Bronchus fibroblast of lung (primary cell): ENCODE results near the gene POP7. TPM values are rescaled to one million over a fixed set of nuclear protein-coding genes. Genes with fewer than 3 reads are reported as not detected.

Source experiments
- total RNA-seq: library from RNA; depleted of rRNA; stranded (reverse); fragments of >200 nt; gene quantifications from 2 replicates; pipeline ENCODE4 v1.2.3, GENCODE V29; 2015

POP7 gene
- total RNA-seq, result 56.2 and 63.2 TPM in 2 replicates

GRCh38 chr7:100705753-100706671 is at the start of gene POP7:
Gene POP7 (plus strand): TSS chr7:100706121. CDS start chr7:100706831, 710 bp downstream.

GRCh38 chr7:100673302-100673941 is 32.5 kb upstream of the POP7 start, which contains the start of gene GNB2:
Gene GNB2 (plus strand): TSS chr7:100673740. CDS start chr7:100676266, 2,526 bp downstream.

GRCh38 chr7:100694098-100694745 is 11.7 kb upstream of the POP7 start, which contains the start of gene GIGYF1:
Gene GIGYF1 (minus strand): TSS chr7:100694250. CDS start chr7:100688238, 6,012 bp downstream.

GRCh38 chr7:100720279-100720670 is 14.4 kb downstream of the POP7 start, which contains the start of gene EPO:
Gene EPO (plus strand): TSS chr7:100720468. CDS start chr7:100720981, 513 bp downstream.

Other genes with a start within 250 kb of the POP7 start
- gene SPACDR, start 241.9 kb upstream of the POP7 start, total RNA-seq, result 1.8 and 2.7 TPM in 2 replicates
- 47.4 and 52.5 TPM in 2 replicates for gene TSC22D4, start 226.9 kb upstream of the POP7 start, total RNA-seq
- 1.8 and 3.9 TPM in 2 replicates for gene NYAP1, start 222.2 kb upstream of the POP7 start, total RNA-seq
- gene AGFG2, start 166.9 kb upstream of the POP7 start, total RNA-seq, result 9.1 and 16.0 TPM in 2 replicates
- 0.34 and 1.2 TPM in 2 replicates for gene SAP25, start 132.2 kb upstream of the POP7 start, total RNA-seq
- 34.2 and 58.7 TPM in 2 replicates for gene LRCH4, start 120.0 kb upstream of the POP7 start, total RNA-seq
- 0.50 and 1.0 TPM in 2 replicates for gene FBXO24, start 119.8 kb upstream of the POP7 start, total RNA-seq
- 396 and 411 TPM in 2 replicates for gene PCOLCE, start 103.8 kb upstream of the POP7 start, total RNA-seq
- 17.2 and 21.4 TPM in 2 replicates for gene MOSPD3, start 93.6 kb upstream of the POP7 start, total RNA-seq
- gene TFR2, start 64.6 kb upstream of the POP7 start, total RNA-seq, result 0.17 and 0.30 TPM in 2 replicates
- gene ACTL6B, start 49.7 kb upstream of the POP7 start, total RNA-seq, result not detected in 2 replicates
- gene GNB2, start 32.4 kb upstream of the POP7 start, total RNA-seq, result 283 and 322 TPM in 2 replicates
- gene GIGYF1, start 11.9 kb upstream of the POP7 start, total RNA-seq, result 9.2 and 11.8 TPM in 2 replicates
- not detected in 2 replicates for gene EPO, start 14.3 kb downstream of the POP7 start, total RNA-seq
- gene ZAN, start 27.5 kb downstream of the POP7 start, total RNA-seq, result not detected in 2 replicates
- 42.2 and 46.8 TPM in 2 replicates for gene EPHB4, start 121.4 kb downstream of the POP7 start, total RNA-seq
- gene SLC12A9, start 146.6 kb downstream of the POP7 start, total RNA-seq, result 17.1 and 18.0 TPM in 2 replicates
- gene TRIP6, start 161.3 kb downstream of the POP7 start, total RNA-seq, result 76.3 and 95.2 TPM in 2 replicates
- gene SRRT, start 169.0 kb downstream of the POP7 start, total RNA-seq, result 93.8 and 104 TPM in 2 replicates
- gene UFSP1, start 183.6 kb downstream of the POP7 start, total RNA-seq, result 3.2 and 6.7 TPM in 2 replicates
- gene ACHE, start 189.8 kb downstream of the POP7 start, total RNA-seq, result 0.34 TPM in 1 of 2 replicates, not detected in the other
- not detected in 2 replicates for gene MUC3A, start 243.4 kb downstream of the POP7 start, total RNA-seq